Erythroblast (primary cell): ENCODE measurements around the gene CELF3.

Experiments
- GATA1 ChIP-seq: IDR thresholded peaks from 2 replicates; pipeline ENCODE4 v1.6.1; 2011; ENCODE audit warnings: low read depth, mild to moderate bottlenecking, control low read depth, low read length, moderate library complexity
- POLR2A ChIP-seq: IDR thresholded peaks from 2 replicates; pipeline ENCODE4 v1.6.1; 2011; ENCODE audit warnings: mild to moderate bottlenecking, low read length

GRCh38 chr1:151720554-151720953, 4.0 kb upstream of the CELF3 start:
- no peak for TF ChIP-seq POLR2A
- TF ChIP-seq GATA1 = no peak
